ENCODE results near the gene OBI1.

GRCh38 chr13:78597602-78597932, 61.4 kb downstream of the OBI1 start:
- no peak for TF ChIP-seq POLR2A (IDR thresholded peaks at IDR 0.05; ENCODE audit: low read length)
- TF ChIP-seq GATA1 (IDR thresholded peaks at IDR 0.05; ENCODE audit: low read depth, low read length) = no peak

Data from erythroblast (primary cell).